BLaER1 (cell line): ENCODE data around the gene LDHAL6B.

Source experiments
- H3K27ac ChIP-seq: shearing (Covaris generic); formaldehyde crosslinking; 2 replicates; pipeline ENCODE4 v1.8.1; 2022
- H3K27me3 ChIP-seq: shearing (Covaris generic); formaldehyde crosslinking; 2 replicates; pipeline ENCODE4 v1.8.1; 2022
- H3K36me3 ChIP-seq: shearing (Covaris generic); formaldehyde crosslinking; 2 replicates; pipeline ENCODE4 v1.8.1; 2022
- H3K4me1 ChIP-seq: shearing (Covaris generic); formaldehyde crosslinking; 2 replicates; pipeline ENCODE4 v1.8.1; 2022
- H3K4me2 ChIP-seq: shearing (Covaris generic); formaldehyde crosslinking; 2 replicates; pipeline ENCODE4 v1.8.1; 2022
- H3K4me3 ChIP-seq: shearing (Covaris generic); formaldehyde crosslinking; 2 replicates; pipeline ENCODE4 v1.8.1; 2022
- H3K9ac ChIP-seq: shearing (Covaris generic); formaldehyde crosslinking; 2 replicates; pipeline ENCODE4 v1.8.1; 2022
- H3K9me3 ChIP-seq: shearing (Covaris generic); formaldehyde crosslinking; 2 replicates; pipeline ENCODE4 v1.8.1; 2022
- H4K20me1 ChIP-seq: shearing (Covaris generic); formaldehyde crosslinking; 2 replicates; pipeline ENCODE4 v1.8.1; 2022
- Cebpa-rat ChIP-seq: shearing (Covaris generic); IDR thresholded peaks from 2 replicates; pipeline ENCODE4 v1.8.1; 2022

The LDHAL6B gene

DNA sequence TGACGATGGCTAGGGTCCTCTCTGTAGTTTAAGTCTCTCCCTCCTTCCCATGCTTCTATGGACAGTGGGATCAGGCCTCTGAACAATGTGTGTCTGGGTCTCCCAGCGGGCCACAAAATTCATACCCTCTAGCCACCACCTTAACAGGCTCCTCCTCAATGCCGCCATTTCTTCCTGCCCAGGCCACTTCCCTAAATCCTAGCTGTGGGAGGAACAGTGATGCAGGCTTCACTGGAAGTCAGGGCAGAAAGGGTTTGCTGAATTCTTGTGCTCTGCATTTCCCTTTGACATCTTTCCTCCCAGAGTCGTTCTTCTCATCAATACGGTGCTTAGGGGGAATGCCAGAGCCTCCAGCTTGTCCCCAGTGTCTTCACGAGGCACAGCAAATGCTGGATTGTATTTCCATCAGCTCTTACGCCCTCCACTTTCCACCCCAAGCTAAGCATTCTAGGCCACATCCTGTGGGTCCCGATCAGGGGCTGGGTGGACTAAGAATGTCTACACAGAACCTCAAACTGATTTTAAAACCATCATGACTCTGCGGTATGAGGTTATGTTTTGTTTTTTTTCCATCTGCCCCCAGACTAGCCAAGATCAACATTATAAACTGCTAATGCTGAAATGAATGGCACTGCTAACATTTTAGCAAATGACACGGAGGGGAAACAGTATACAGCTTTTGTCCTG, 11.9 kb upstream of the LDHAL6B start:
- no peaks in the 10 kb centered on the region for H3K4me1 ChIP-seq
- H3K27me3 ChIP-seq, result no peaks in the 10 kb centered on the region
- no peak overlapping the region for H3K9ac ChIP-seq
- no peaks in the 10 kb centered on the region for H3K9me3 ChIP-seq
- H3K4me3 ChIP-seq, result no peak overlapping the region
- no peaks in the 10 kb centered on the region for H4K20me1 ChIP-seq
- no peaks in the 10 kb centered on the region for H3K36me3 ChIP-seq
- H3K27ac ChIP-seq, result no peak overlapping the region
- no peak overlapping the region for H3K4me2 ChIP-seq
- no peak for TF ChIP-seq Cebpa-rat

DNA sequence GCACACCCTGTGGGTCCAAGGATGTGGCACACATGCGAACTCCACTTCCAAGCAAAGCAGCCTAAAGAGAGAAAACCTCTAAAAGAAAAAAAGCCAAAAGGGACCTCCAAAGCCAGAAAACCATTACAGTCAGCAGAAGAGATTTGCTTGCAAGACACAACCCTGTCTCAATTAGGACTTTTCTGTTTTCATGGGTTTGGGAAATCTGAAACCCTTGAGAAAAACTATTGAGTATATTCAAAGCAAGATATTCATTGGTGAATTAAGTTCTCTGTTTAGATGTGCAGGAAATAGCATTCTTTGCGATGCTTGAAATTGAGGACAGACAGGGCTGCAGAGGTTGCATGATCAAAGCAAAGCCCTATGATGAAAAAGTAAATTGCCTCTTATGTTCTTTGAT, 10.2 kb upstream of the LDHAL6B start:
- Histone ChIP-seq H3K36me3 (no peaks in the 10 kb centered on the region), H3K4me2 (no peak overlapping the region), H3K4me3 (no peak overlapping the region), H4K20me1 (no peaks in the 10 kb centered on the region), H3K27ac (no peak overlapping the region), H3K9ac (no peak overlapping the region), H3K27me3 (no peaks in the 10 kb centered on the region), H3K4me1 (no peaks in the 10 kb centered on the region), H3K9me3 (no peaks in the 10 kb centered on the region)
- TF ChIP-seq Cebpa-rat, result no peak

DNA sequence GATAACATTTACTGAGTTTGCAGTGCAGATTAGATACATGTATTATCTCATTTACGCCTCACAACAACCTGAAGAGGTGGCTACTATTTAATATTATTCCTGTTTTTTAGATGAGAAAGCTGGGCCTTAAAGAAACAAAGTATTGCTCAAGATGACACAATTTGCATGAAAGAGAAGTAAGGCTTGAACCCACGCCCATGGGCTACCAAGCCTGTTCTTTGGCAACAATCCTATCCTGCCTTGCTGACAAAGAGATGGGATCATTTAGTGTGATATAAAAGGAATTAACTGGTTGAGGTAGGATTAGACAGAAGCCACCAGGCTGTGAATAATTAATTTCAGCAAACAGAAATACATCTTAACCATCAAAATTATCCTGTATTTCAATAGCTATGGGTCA, 9.2 kb upstream of the LDHAL6B start:
- Histone ChIP-seq H4K20me1 (no peaks in the 10 kb centered on the region), H3K4me2 (no peak overlapping the region), H3K9me3 (no peaks in the 10 kb centered on the region), H3K4me1 (no peaks in the 10 kb centered on the region), H3K4me3 (no peak overlapping the region), H3K27ac (no peak overlapping the region), H3K27me3 (no peaks in the 10 kb centered on the region), H3K9ac (no peak overlapping the region), H3K36me3 (no peaks in the 10 kb centered on the region)
- TF ChIP-seq Cebpa-rat, result no peak

DNA sequence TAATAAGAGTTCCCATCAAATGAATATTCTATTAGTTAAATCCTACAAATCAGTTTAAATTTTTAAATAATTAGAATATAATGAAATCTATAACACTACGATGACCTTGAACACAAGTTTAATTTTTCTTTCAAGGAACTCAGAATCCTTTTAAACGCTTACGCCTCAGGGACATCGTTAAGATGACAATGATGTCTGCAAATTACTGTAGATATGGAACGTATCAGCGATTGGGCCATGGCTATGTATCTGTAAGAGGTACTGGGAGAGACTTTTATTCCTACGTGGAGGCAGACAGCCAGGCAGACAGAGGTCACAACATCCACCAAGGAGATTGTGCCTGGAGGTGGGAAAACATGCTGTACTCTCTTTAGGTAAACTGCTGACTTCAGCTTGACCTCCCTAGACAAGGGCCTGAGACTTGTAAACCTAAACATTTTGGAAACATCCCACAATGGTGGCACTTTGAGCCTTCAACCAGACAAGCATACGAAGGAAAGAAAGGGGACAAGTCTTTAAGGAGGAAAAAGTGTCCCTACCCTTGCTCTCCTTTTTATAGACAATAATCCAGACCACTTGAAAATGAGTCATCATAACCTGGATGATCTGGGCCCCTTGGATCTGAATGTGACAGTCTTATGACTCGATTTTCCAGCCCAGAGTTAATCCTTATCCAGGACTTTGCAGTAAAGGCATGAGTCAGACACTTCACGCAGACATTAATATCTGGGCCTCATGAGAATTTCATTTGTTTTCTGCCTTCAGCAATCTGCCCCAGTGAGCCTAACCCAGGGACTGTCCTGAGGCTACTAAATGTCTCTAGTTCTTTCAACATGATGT, 6.8 kb upstream of the LDHAL6B start:
- Histone ChIP-seq H3K4me3 (no peak overlapping the region), H3K9me3 (no peaks in the 10 kb centered on the region), H3K27me3 (no peaks in the 10 kb centered on the region), H3K27ac (no peak overlapping the region), H3K4me2 (no peak overlapping the region), H3K9ac (no peak overlapping the region), H4K20me1 (no peaks in the 10 kb centered on the region), H3K4me1 (no peaks in the 10 kb centered on the region), H3K36me3 (no peaks in the 10 kb centered on the region)
- no peak for TF ChIP-seq Cebpa-rat

DNA sequence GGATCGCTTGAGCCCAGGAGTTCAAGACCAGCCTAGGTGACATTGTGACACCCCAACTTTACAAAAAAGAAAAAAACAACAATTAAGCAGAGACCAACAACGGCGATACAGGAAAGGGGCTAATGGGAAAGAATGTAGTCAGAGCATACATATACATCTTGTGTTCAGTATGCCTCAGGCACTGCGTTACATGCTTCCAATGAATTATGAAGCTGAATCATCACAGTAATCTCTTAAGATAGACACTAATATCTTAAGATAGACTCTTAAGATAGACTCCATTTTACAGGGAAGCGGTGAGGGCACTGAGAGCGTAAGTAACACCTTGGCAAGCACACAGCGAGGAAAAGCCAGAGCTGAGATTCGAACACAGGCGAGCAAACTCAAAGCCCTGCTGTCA, 6.1 kb upstream of the LDHAL6B start:
- no peak overlapping the region for H3K9ac ChIP-seq
- no peak for TF ChIP-seq Cebpa-rat

DNA sequence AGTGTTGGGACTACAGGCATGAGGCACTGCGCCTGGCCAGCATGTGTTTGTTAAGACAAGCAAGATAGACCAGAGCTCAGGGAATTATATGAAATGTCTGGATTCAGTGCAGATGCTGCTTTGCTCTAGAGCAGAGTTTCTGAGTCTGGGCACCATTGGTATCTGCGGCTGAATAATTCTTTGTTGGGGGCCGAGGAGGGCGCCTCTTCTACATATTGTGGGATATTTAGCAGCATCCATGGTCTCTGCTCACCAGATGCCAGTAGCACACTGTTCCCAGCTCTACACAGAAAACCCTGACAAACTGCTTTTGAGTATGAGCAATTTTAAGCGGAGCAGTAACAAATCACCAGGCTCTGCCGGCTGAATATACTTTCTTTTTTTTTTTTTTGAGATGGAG, 3.6 kb upstream of the LDHAL6B start:
- Histone ChIP-seq H3K4me3 (no peak overlapping the region), H3K4me1 (no peaks in the 10 kb centered on the region), H3K36me3 (no peaks in the 10 kb centered on the region), H3K4me2 (no peak overlapping the region), H3K27me3 (no peaks in the 10 kb centered on the region), H3K9me3 (no peaks in the 10 kb centered on the region), H3K9ac (no peak overlapping the region), H3K27ac (no peak overlapping the region), H4K20me1 (no peaks in the 10 kb centered on the region)
- no peak for TF ChIP-seq Cebpa-rat

More for the DNA sequence above, 6.1 kb upstream of the LDHAL6B start:
- Histone ChIP-seq H3K4me3 (no peak overlapping the region), H3K36me3 (no peaks in the 10 kb centered on the region), H3K9me3 (no peaks in the 10 kb centered on the region), H3K27ac (no peak overlapping the region), H4K20me1 (no peaks in the 10 kb centered on the region), H3K27me3 (no peaks in the 10 kb centered on the region), H3K4me2 (no peak overlapping the region), H3K4me1 (no peaks in the 10 kb centered on the region)

DNA sequence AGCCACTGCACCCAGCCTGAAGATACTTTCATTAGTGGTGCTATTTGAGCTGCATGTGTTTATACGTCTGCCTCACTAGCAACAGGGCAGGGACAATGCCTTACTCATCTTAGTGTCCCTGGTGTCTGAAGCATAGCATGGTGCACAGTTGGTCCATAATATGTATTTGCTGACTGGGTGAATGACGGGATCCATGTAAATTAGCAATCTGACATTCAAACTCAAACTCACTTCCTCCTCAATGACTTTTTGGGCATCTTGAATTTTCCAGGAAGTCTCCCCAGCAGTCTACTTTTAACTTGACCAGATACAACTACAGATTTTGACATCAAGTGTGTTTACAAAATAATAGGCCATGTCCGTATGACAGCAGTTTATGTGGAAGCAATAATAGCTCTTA, 3.0 kb upstream of the LDHAL6B start:
- no peak overlapping the region for H3K4me2 ChIP-seq
- no peak overlapping the region for H3K4me3 ChIP-seq
- H4K20me1 ChIP-seq, result no peaks in the 10 kb centered on the region
- H3K9ac ChIP-seq, result no peak overlapping the region
- no peak for TF ChIP-seq Cebpa-rat
- H3K4me1 ChIP-seq, result no peaks in the 10 kb centered on the region
- no peak overlapping the region for H3K27ac ChIP-seq
- no peaks in the 10 kb centered on the region for H3K9me3 ChIP-seq
- no peaks in the 10 kb centered on the region for H3K27me3 ChIP-seq
- H3K36me3 ChIP-seq, result no peaks in the 10 kb centered on the region

DNA sequence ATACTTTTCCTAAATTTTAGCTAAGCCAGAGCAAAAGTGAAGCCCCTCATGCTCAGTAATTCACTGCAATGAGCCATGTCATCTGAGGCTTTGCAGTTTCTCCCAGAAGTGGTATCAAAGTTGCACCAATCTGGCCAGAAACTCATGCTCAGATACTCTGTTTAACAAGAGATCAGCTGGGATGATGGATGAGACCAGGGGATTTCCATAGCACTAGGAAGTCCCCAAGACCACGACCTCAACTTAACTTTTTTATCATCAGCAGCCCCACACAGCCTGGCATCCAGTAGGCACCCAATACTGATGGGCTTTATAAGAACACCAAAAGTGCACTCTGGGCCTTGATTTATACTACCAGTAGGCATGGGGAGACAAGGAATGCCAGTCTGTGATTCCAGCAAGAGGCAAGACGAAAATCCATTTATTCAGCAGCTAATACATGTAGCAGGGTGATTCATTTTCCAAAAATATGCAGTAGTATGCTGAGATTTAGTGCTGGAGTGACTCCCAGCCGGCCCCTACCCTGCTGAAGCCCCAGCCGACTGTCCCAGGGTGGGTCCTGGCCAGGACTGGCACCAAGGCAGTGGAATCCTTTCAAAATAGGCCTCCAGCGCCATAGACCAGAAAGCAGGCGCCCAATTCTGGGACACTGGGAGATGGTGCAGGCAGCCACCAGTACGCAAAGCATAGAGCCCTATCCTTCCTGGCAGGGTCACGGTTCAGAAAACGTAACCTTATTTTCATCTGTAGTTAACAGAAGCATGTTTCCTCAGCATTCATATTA, 612 bp upstream of the LDHAL6B start:
- Histone ChIP-seq H3K4me1 (no peaks in the 10 kb centered on the region), H4K20me1 (no peaks in the 10 kb centered on the region), H3K27me3 (no peaks in the 10 kb centered on the region), H3K27ac (no peak overlapping the region), H3K9me3 (no peaks in the 10 kb centered on the region), H3K36me3 (no peaks in the 10 kb centered on the region), H3K4me2 (no peak overlapping the region), H3K4me3 (no peak overlapping the region), H3K9ac (no peak overlapping the region)
- TF ChIP-seq Cebpa-rat, result no peak

GRCh38 chr15:59208613-59209249, 2.1 kb downstream of the LDHAL6B start:
- Histone ChIP-seq H3K36me3 (no peaks in the 10 kb centered on the region), H3K9ac (no peak overlapping the region), H3K27me3 (no peaks in the 10 kb centered on the region), H3K4me2 (no peak overlapping the region), H4K20me1 (no peaks in the 10 kb centered on the region), H3K9me3 (no peaks in the 10 kb centered on the region), H3K27ac (no peak overlapping the region), H3K4me1 (no peaks in the 10 kb centered on the region), H3K4me3 (no peak overlapping the region)
- TF ChIP-seq Cebpa-rat, result no peak
